Measurements from ENCODE around the gene UBE2O. TPM values are rescaled to one million over a fixed set of nuclear protein-coding genes. Genes with fewer than 3 reads are reported as not detected.

The UBE2O gene
- total RNA-seq, 1 donor from 2014 or later = 17.2 TPM

DNA sequence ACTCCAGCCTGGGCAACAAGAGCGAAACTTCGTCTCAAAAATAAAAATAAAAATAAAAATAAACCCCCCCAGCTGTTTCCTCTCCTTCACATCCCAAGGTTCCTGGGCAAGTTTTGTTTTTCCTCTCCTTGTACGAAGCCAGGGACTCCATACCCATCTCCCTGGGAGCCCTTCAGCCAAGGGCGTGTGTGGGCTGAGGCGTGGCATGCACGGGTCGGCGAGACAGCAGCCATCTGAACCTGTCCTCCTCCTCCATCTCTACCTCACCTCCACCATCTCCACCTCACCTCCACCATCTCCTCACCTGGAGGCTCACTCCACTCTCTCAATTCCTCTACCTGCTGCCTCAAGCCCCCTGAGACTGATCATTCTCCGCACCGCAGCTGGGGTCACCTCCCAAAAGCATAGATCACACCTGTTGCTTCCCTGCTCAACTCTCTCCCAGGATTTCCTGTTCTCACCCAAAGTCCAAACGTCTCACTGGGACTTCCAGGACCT is 31.3 kb upstream of the UBE2O start:
- ATAC-seq = peak; percentile 16

DNA sequence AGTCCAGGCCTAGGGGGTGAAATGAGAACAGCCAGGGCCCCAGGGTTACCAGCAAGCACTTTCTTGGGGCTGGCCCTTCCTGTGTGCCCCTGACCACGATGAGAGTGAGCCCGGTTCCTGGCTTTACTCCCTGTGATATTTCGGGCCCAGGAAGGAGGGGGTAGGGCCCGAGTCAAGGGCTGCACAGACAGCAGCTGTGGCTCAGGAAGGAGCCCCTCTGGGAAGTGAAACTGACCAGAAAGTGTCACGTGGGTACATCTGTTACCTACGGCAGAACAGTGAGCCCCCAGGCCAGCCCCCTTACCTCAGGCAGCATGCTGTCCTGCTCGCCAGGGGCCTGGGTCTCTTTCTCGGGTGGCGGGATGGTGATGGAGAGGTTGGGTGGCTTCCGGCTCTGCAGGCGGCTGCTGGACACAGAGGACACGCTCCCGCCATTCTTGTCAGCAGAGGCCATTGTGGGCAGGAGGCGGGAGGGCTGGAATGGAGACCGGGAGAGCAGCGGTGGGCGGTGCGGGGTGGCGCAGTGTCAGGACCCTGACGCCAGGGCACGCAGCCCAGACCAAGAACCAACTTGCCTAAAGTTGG is 28.2 kb upstream of the UBE2O start:
- ATAC-seq = peak; percentile 17

DNA sequence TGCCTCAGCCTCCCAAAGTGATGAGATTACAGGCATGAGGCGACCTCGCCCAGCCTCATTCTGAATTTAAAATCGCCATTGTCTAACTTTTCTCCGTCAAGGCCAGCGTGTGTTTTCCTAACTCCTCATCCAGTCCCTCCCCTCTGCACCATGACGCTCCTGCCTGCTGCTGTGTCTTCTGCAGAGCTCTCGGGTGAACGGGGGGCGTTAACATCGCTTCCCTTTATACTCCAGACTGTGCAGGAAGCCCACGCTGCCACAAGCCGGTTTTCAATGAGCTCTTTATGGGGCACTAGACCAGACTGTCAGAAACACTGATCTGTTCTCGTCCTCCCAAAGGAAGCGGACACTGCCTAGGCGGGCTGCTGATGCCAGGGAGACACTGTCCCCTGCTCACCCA is 27.7 kb upstream of the UBE2O start:
- no peak for ATAC-seq

DNA sequence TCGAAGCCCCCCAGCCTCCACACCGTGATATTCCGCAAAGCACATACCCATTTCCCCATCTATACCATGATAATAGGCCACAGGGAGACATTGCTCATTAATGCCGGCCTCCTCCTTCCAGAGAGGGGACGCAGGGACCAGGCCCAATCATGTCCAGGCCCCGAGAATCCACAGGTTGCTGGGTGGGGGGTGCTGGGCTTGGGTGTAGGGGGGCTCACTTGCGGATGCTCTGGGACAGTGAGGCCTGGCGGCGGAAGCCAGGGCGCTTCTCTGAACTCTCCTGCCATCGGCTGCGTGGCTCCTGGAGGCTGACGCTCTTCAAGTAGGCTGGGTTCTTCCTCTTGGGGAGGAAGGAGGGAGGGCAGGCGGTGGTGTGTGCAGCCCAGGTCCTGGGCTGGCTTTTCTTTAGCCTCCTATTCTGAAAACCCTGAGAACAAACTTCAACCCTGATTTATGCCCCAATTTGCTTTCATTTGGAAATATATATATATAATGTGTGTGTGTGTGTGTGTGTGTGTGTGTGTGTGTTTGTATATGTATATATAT is 26.6 kb upstream of the UBE2O start:
- ATAC-seq = no peak

DNA sequence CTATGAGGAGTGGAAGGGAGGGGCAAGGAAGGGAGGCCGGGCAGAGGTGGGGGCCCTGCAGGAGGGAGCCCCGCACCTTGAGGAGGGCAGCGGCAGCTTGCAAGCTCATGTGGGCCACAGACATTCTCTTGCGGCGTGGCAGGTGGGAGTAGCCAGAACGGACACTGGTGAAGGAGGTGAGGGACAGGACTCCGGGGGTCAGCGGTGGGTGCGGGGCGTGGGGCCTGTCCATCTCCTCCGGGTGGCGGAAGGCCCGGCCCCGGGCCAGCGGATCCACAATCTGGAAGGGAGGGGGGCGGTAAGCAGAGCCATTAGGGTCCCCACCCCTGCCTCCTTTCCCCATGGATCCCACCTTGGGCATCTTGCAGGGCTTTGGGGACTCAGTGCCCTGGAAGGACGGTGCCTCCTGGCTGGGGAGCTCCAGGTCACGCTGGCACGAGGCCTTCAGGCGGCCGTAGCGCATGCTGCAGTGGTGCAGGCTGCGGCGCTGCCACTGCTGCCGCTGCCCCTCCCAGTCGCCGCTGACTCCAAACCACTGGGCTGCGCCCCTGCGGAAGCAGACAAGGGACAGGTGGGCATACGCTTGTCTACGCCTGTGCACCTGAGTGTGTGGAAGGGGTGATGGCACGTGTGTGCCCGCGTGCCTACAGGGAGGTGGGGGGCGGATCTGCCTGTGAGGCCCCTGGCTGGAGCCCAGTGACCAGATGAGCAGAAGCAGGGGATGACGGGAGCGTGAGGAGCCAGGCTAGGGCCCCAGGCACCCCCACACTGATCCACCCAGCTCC is 26.0 kb upstream of the UBE2O start:
- peak; percentile 3 for ATAC-seq

DNA sequence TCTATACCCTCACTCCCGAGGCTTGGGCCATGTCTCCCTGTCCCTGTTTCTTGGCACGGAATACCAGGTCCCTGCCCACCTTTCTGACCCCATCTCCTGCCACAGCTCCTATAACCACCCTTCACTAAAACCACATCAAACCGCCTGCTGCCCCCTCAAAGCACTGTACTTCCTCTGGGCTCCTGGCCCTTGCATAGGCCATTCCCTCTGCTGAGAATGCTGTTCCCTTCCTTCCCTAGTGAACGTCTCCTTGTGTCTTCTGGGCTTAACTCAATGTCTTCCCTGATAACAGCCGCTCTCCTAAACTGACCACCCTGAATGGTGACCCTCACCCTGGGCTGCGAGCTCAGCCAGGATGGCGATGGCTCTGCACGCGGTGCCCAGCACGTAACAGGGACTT is 25.1 kb upstream of the UBE2O start:
- ATAC-seq = no peak

DNA sequence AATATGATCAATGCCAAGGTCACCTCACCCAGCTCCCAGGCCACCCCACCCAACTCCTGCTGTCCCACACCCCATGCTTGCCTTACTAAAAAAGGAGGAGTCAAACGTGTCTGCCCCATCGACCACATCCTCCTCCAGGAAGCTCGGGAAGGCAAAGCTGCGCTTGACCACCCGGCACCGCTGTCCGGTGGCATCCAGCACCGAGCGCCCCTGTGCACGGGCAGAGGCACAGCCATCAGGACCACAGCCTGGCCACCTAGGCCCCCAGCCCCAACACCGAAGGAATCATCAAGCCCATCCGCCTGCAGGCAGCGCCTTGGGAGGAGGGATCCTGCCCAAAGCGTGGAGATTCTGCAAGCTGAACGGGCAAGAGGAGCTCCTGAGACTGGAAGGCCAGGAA is 24.6 kb upstream of the UBE2O start:
- no peak for ATAC-seq

DNA sequence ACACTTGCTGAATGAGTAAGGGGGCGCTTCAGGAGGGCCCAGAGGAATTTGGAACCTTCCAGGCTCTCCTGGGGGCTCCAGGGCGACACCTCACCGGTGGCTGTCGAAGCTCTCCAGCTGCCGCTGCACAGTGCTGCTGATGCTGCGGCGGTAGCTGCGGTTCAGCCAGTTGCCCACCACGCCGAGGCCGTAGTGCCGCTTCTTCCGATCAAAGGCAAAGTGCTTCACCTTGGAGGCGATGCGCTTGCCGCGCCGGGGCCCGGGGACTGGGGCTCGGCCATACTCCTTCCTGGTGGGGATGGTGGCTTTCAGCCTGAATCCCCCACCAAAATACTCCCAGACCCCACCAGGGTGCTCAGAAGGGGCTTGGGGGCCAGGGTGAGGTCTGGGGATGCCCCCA is 23.8 kb upstream of the UBE2O start:
- no peak for ATAC-seq

DNA sequence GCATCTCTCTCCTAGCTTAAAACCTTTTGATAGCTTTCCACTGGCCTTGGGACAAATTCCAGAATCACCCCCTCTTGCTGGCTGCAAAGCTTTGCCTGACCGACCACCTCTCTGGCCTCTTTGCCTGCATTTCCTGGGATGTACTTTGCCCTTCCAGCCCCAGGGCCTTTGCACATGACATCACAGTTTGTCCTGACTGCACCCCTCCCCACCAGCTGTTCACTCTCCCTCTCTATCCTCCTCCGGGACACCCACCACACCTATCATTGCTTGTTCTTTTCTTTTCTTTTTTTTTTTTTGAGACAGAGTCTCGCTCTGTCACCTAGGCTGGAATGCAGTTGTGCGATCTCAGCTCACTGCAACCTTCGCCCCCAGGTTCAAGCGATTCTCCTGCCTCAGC is 22.4 kb upstream of the UBE2O start:
- no peak for ATAC-seq

DNA sequence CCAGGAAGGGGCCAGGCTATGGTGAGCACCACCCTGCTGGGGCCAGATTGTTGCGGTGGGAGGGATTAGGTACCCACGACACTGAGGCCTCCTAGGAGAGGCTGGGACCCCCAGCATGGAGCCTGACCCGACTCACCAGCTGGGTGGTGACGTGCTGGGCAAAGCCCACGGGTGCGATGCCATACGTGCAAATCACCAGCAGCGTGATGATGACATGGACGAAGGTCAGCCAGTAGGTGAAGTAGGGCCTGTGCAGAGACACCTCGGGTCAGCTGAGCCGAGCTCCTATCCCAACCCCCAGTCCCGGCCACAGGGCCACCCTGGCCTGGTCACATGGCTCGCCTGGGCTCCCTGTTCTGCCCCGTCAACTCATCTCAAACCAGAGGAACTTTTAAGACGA is 21.9 kb upstream of the UBE2O start:
- ATAC-seq = no peak

DNA sequence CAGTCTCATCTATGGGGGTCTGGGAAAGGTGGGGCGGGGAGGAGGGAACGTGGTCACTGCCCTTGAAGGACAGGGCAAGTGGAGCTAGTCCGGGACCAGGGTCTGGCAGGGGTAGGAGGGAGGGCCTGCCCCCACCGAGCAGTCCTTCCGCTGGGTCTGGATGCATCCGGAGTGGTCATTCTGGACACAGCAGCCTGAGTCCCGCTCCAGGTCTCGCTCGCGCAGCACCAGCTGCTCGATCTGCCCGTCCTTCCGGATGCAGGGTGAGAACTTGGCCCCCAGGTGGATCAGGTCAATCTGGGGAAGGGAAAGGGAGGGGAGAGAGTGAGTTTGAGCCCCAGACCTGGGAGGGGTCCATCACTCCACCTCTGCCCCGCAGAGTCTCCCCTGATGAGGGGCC is 21.3 kb upstream of the UBE2O start:
- ATAC-seq = no peak

DNA sequence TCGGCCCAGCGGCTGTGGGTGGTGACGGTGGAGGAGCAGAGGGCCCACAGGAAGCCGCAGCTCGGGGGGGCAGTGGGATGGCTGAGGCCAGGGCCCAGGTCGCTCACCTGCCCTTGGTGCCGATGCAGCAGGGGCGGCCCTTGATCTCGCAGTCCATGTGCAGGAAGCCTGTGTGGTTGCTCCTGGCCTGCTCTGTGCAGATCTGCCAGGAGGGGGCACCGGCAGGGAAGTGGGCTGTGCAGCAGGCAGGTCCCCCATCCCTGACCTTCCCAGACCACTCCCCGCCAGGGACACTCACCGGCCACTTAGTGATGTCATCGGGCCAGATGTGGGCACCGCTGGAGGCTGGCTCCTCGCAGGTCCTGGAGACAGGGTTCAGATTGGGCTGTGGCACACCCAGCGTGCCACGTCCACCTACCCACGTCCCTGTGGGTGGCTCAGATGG is 20.6 kb upstream of the UBE2O start:
- no peak for ATAC-seq

DNA sequence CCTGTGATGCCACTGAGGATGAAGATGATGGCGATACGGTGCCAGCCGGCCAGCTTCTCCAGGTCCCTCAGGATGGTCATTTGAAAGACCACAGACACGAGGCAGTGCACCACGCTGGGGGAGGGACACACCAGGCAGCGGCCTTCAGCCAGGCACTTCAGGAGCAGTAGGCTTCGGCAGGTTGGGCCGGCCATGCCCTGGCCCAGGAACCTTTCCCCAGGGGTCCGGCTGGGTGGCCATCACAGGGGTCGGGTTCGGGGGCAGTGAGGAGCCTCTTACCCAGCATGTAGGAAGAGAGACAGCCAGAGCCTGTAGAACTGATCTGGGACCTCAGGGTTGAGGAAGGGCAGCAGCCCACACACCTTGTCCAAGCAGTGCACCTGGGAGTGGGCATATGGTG is 19.8 kb upstream of the UBE2O start:
- no peak for ATAC-seq

DNA sequence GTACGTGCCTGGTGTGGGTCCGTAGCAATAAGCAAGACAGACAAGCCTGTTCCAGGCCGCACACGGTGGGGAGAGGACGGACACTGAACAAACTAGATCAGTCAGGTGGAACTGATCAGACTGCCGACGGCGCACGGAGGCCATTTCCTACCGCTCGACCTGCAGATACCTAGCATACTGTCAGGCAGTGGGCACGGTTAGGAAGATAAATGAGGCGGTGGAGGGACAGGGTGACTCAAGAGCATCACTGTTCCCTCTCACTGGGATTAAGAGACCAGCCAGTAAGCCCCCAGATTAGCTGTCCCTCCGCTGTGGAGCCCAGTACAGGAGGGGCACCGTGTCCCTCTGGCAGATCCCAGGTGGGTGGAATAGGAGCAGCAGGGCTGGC is 19.3 kb upstream of the UBE2O start:
- ATAC-seq = no peak

DNA sequence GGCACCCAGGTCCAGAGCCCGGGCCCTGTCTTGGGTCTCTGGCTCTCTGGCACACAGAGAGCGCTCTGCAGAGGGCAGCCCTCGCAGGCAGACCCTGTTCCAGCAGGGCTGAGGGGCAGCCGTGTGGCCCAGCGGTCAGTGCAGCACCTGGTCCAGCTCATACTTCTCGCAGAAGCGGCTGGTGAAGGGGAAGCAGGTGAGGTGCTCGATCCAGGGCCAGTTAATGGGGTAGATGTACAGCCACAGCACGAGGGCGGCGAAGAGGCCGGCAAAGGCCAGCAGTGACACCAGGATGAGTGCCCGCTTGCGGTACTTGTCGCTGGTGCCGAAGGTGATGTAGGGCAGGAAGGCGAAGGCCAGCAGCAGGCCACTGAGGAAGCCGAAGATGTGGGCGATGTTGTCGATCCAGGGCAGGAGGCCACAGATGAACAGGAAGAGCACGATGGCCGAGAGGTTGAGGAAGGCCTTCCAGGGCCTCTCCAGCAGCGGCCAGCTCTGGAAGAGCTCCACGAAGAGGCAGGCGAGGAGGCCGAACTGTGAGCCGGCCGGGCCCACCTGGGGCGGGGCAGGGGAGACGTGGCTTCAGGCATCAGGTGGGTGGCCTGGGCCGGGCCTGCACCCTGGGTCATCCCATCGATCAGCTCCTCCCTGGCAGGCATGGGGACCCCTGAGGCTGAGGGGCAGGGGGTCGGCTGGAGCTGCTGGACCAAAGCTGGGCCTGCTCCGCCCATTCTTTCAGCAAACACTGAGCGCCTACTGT is 18.7 kb upstream of the UBE2O start:
- no peak for ATAC-seq

DNA sequence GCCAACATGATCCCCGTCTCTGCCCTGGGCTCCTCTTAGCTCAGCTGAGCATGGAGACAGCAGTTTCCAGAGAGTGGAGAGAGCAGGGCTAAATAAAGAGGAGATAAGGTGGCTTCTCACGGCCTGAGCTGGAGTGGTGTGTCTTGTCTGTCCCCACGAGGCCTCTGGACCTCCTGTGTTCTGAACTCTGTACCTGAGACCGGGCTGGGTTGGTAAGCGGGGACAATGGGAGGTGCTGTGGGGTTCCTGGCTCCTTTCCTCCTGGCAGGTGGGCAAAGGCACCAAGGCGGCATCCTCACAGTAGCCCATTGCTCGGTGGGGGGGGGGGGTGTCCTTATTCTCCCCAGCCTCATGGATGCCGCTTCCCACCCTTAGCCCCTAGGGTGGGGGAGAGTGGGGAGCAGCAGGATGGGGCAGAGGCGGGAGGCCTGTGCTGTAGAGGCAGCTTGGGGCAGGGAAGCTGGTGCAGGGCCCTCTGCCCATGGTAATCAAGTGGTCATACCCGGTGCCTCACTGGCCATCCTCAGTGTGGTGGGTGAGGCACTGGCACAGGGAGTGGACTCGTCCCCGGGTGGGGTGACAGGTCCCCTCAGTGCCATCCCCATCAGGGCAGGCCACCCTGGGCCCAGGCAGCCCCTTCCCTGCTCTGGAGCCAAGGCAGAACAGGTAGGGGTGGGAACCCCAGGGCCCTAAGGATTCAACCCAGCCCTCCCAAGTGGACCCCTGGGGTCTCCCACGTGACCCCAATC is 17.2 kb upstream of the UBE2O start:
- ATAC-seq = no peak

DNA sequence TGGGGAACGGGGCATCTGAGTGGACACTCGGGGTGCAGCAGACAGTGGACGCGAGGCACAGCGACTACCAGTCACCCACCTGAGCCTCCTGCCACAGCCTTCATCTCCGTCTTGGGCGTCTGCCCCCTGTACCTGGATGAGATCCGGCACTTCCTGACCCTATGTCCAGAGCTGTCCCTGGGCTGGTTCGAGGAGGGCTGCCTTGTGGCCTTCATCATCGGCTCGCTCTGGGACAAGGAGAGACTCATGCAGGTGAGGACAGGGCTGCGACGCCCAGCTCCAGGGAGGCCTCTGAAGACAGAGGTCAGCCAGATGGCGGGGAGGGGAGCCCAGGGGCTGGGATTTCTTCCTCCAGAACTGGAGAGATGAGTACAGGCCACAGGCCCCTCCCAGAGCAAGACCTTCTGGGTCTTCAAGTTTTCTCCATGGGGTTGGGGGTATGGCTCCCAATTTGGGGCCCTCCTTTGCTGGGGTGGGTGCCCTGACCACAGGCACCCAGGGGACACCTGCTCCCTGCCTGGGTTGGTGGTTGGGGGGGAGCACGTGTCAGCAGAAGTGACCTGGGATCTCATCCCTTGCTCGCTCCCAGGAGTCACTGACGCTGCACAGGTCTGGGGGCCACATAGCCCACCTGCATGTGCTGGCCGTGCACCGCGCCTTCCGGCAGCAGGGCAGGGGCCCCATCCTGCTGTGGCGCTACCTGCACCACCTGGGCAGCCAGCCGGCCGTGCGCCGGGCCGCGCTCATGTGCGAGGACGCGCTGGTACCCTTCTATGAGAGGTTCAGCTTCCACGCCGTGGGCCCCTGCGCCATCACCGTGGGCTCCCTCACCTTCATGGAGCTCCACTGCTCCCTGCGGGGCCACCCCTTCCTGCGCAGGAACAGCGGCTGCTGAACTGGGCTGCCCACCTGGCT is 16.4 kb upstream of the UBE2O start:
- no peak for ATAC-seq

DNA sequence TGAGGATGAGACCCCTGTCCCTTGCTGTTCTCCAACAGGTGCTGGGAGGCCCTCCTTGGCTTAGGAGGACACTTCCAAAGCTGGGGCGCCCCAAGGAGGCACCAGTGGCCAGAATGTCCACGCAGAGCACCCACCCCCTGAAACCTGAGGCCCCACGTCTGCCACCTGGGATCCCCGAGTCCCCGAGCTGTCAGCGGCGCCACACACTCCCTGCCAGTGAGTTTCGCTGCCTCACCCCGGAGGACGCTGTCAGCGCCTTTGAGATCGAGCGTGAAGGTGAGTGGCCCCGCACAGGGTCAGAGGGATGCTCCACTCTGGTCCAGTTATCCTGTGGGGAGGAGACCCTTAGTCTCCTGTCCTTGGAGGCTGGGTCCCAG is 15.7 kb upstream of the UBE2O start:
- no peak for ATAC-seq

DNA sequence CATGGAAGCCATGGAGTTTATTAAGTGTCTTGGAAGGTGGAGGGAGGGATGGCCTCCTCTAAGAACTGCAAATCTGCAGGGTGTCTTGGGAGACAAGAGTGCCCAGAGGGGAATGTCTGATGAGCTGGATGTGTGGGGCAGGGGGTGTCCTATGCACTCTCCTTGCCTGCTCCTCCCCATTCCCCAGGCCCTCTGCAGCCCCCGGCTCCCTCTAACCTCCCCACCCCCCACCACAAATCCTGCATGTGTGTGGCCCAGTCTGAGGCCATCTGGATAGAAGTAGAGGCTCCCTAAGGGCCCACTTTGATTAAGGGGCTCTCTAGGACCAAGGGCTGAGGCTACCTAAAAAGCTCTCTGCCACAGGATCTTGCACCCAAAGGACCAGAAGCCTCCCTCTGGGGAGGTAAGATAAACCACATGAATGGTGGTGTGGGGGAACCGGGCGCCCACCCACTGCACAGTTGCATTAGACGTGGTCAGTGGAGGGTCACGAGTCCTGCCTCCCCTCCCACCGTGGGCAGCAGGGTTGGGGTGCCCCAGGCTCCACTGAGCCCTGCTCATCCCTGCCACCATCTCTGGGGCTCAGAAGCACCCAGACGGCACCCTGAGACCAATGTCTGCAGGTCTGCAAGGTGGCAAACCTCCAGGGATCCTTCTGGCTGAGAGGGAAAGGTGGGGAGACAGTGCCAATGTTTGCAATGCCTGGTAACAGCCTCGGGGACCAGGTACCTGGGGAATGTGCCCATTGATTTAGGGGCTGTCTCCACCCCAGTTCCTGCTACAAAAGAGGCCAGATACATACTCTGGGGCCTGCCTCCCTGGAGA is 15.1 kb upstream of the UBE2O start:
- no peak for ATAC-seq

DNA sequence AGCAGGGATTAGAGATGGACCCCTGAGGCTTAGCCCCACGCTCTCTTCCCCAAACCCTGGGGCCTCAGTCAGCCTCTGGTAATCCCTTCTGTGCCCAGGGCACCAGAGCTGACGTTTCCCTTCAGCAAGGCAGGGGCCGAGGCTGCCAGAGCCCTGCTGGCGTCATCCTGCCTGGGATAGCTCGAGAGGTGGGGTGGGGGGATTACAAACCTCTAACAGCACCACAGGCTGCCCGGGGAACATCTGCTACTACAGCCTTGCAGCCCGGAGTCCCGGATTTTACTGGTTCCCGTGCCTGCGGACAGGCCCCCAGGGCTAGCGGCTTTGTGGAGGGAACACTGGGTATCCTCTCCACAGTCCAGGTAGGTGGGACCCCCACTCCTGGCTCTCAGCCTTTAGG is 14.4 kb upstream of the UBE2O start, which contains the start of gene AANAT:
TSS of gene AANAT (plus strand) at position 238 of the 400 bp plus-strand sequence. CDS start 1,144 bp downstream, outside the sequence.
- ATAC-seq = no peak

DNA sequence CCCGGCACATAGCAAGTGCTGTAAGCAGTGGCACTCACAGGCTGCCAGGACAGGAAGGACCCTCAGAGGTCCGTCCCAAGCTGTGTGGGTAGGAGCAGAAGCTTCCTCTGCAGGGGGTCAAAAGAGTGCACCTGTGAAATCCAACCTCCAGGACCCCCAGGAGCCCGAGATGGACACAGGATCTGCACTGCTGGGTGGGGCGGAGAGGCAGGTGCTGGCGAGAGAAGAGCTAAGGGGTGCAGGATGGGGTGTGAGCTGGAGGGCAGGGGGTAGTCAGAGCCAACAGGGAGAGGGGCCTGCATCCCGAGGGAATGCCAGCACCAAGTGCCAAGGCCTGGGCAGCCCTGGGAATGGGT is 13.8 kb upstream of the UBE2O start:
- ATAC-seq = peak; percentile 5

All from esophagus mucosa (tissue), 1 donor.